Measurements from ENCODE around the gene JARID2.

JARID2 gene

DNA sequence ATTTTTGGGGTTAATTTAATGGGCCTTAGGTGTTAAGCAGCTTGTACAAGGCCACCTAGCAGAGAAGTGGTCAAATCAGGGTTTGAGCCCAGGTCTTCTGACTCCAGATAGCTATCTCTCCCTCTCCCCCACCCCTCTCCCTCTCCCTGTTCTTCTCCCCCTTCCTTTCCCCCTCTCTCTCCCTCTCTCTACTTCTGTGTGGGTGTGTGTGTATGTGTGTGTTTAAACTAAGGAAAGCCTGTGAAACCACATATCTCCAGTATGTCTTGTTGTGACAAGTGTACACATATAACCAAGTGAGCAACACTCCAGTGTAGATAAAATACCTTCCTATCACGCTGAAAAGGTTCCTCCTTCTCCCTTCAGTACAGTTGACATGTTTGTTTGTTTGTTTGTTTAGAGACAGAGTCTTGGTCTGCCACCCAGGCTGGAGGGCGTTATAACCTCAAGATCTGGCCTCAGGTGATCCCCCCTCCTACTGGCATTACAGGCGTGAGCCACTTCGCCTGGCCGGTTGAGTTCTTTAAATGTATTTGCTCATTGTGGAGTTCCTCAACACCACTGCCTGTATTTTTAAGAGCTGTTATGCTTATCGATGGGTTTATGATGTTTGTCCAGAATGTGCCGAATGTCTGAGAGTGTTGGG is 140.4 kb downstream of the JARID2 start:
- Histone ChIP-seq H3K4me3 (no peak overlapping the region), H3K27ac (no peak overlapping the region)

DNA sequence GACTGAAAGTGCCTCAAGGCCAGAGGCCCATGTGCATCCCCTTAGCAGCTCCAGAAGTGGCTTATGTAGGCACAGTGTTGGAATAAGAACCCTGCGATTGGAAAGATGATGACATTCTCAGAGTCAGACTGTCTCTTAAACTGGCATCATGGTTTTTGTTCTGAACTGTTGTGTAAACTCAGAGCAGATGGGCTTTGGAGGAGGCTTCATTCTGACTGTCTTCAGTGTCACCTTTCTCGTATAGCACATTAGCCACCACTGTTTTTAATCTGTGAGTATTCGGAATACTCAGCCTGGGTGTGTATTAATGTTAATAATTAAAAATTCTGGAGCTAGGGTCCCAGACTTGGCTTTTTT is 140.9 kb downstream of the JARID2 start:
- no peak overlapping the region for H3K4me3 ChIP-seq
- no peak overlapping the region for H3K27ac ChIP-seq

- Histone ChIP-seq H3K4me3 (no peak overlapping the region), H3K27ac (no peak overlapping the region)
Observed at GRCh38 chr6:15387118-15387517, 141.2 kb downstream of the JARID2 start.

DNA sequence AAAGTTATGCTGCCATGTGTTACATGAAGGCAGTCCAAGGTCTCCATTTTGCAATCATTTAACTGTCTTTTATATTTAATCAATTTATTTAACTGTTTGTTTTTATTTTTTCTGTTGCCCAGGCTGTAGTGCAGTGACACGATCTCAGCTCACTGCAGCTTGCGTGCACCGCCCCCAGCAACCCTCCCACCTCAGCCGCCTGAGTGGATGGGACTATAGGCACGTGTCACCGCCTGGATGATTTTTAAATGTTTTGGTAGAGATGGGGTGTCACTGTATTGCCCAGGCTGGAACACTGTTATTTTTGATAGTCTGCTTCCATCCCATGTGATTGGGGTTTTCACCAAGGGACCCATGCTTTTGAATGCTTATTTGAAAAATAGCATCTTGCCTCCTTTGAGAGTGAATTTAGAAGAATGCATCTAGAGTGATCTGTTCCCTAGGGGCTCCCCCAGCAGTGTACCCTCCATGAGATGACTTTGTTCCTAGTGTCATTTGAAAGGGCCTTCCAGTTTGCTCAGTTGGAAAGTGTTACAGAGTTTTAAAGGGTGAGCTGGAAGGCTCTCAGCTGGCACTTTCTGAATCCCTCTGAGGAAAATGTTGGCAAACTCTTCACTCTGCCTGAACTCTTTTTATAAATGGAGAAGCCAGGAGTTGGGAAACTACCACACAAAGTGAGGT is 143.4 kb downstream of the JARID2 start:
- H3K4me3 ChIP-seq: no peak overlapping the region
- no peak overlapping the region for H3K27ac ChIP-seq

DNA sequence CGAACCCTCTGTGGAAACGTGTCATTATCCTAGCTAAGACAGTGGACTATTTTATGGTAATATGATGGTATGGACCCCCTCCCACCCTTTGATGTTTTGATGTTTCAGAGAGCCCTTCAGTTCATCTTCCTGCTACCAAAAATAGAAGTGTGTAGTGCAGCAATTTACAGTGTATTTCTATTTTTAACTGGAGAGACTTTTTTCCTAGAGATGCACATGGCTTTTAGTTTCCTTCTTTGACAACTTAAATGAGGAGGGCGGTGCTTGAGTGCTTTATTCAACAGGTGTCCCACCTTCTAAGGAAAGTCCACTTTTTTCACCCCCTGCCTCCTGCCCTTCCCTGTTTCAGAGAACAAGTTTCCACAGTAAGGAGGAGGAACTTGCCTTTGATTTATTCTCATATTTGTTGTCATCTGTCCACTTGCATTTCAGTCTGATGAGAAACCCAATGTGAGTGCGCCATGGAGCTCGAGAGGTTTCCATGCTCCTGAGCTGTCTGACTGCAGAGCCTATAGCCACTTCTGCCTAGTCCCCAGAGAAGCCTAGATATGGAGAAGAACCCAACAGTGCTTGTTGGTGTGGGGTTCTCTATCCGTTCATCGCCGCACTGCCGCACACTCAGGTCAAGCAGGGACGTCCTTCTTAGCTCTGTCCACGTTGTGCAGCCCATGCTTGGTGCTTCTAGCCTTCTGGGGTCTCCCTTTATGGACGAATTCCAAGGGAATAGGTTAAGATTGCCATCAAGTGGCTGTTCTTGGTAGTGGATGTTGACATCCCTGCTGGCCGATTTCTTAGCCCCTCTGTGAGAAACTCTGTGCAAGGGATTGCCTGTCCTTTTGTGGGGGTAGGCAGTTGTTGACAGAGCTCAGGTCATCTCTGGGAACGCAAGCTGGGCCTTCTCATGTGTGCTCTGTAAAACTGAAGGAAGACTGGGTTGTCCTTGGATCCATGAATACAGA is 144.2 kb downstream of the JARID2 start:
- H3K27ac ChIP-seq: no peak overlapping the region

DNA sequence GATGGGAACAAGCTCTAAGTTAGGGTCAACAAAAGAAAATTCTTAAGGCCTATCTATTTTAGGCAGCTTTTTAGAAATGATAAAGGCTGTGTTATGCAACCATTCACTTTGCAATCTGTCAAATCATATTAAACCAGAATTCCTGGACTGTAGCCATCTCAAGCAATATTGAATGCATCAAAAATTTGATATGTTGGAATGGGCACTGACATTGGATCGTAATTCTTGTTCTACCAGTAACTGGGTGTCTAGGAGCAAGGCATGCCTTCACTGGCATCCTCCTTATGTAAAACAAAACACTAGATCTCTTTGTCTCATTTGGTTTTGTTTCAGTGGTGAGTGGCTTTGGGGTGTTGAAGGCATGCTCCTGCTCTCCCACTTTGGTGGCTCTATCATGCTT is 145.6 kb downstream of the JARID2 start:
- H3K27ac ChIP-seq: peak overlapping the region in 2 of 21 experiments; percentile 37 to 38
- no peak overlapping the region for H3K4me3 ChIP-seq

More for the DNA sequence above, 144.2 kb downstream of the JARID2 start:
- no peak overlapping the region for H3K4me3 ChIP-seq

DNA sequence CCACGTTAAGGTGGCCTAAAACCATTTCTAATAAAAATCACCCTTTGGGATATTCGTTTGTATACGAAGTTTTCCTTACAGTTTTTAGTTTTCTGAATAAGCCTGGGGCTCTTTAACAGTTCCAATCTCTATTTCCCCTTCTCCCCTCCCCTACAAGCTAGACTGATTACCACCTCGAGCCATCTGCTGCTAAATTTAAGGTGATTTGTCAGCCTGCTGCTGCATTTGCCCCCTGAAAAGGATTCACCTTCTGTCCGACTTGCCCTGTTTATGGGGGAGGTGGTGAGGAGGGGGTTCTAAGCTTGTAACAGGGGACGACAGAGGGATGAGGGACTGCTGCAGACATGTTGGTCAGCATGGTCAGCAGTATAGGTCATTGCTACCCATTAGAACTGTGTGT is 146.3 kb downstream of the JARID2 start:
- Histone ChIP-seq H3K27ac (peak overlapping the region in 2 of 21 experiments; percentile 33 to 37), H3K4me3 (no peak overlapping the region)

DNA sequence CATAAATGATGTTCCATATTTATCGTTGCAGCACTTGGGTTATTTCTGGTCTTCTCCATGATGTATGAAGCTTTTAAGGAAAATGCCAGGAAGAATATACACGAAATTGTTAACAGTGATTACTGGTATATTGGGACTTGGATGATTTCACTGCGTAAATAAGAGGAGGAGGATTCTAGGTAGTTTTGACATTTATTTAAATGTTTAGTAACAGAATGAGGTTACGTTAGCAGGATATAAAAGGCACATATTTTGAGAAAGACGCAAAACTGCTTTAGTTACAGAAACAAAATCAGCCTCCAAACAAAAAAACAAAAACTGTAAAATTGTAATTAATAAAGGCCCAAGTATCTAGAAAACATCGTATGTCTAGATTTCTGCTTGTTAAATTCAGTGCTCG is 147.7 kb downstream of the JARID2 start:
- no peak overlapping the region for H3K27ac ChIP-seq
- no peak overlapping the region for H3K4me3 ChIP-seq

GRCh38 chr6:15395087-15395486 is 149.2 kb downstream of the JARID2 start:
- Histone ChIP-seq H3K27ac (no peak overlapping the region), H3K4me3 (no peak overlapping the region)

DNA sequence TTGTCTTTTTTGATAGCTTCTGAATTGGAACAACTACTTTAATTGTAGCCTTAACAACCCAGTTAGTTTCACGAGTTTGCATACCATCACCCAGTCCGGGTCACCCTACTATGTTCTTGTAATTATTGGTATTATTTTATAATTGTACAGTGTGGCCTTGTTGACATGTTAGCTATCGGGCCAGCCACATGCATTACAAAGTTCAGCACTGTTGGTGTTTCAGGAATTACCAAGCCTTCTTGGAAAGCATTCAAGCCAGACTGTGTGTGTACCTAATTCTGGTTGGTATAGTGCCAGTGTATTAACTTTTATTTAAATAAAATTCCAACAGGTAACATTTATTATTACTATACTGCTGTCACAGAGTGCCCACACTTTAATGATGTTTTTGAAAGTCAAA is 150.9 kb downstream of the JARID2 start:
- Histone ChIP-seq H3K27ac (no peak overlapping the region), H3K4me3 (no peak overlapping the region)

DNA sequence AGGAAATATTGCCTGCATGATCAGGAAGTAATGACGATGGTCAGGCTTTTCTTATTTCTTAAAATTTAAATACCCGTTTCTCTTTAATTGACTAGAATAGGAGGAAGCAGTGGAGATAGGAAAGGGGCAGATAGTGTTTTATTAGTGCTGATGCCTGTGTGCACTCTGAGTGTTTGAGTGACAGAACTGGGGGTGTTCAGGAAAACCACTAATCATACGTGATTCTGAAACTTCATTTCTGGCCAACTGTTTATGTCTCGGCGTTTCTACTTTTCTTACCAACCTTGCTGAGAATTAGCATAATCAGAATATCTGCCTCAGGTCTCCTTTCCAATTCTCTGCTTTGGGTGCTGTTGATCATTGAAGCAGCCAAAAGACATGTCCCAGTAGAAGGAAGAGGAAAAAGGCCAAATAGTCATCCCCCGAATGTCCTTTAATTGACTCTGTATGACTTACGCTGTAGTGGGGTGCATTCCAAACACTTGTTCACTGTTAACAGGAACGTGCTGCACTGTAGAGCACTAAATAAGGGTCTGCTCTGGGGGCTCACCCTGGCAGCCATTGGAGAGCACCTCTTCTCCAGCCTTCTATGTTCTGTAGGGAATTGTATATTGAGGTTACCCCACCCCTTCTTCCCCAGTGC is 152.9 kb downstream of the JARID2 start:
- Histone ChIP-seq H3K27ac (no peak overlapping the region), H3K4me3 (no peak overlapping the region)

DNA sequence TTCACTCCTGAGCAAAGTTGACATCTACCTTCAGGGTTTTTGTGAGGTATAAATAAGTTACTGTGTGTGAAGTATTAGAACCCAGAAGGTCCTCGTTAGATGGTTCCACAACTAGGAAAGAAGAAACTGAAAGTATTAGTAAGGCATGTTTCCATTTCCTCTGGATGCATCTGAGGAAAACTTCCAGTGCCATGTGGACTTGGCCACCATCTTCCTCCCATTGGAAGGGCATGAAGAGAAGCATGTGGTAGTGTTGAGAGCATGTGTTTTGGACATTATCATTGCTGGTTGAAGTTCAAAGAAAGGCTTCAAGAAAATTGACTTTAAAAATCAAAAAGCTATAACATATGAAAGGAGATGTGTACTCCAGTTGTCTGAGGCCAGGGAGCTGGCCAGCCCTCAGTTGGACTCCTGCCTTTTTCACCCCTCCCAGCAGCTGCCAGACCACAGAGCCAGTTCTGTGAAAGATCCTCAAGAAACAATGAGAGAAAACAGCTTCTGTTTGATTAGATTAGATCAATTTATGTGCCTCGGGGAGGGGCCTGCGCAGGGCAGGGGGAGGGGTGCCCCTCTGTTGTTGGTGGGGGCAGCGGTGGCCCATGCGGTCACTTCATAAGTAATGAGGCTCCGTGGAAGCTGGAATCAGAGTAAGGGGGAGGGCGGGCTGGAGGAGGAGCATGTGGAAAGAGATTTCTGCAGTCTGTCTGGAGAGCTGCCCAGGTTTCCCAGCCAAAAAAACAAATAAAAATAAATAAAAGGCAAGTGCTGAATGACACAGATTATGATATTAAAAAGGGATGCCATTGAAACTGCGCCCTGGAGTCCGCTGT is 154.0 kb downstream of the JARID2 start:
- H3K4me3 ChIP-seq: peak overlapping the region in 1 of 7 experiments; percentile 13
- H3K27ac ChIP-seq: peak overlapping the region in 5 of 21 experiments; percentile 7 to 43 (median 9)

- peak overlapping the region in 1 of 7 experiments; percentile 13 for H3K4me3 ChIP-seq
- peak overlapping the region in 2 of 21 experiments; percentile 8 to 26 for H3K27ac ChIP-seq
Observed at GRCh38 chr6:15400572-15401004, 154.7 kb downstream of the JARID2 start.

- Histone ChIP-seq H3K27ac (no peak overlapping the region), H3K4me3 (no peak overlapping the region)
Observed at GRCh38 chr6:15401120-15401519, 155.3 kb downstream of the JARID2 start.

DNA sequence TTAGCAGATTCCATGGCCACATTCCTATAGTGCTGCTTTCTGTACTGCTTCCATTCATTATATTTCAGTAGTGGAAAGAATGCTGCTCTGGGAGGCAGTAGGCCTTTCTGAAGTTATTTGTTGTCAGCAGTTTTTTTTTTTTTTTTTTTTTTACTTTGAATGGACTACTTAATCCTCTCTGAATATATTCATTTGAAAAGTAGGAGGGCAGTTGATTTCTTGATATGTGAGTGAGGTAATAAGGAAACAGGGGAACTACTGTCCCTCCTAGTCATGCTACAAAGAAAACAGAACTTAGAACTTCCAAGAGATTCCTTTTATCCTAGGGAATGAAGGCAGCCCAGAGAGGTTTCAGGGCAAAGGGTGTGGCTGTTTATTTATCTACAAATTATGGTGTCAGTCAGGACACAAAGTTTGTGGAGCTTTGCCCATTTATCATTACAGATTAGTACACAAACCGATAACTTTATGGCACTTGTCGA is 155.9 kb downstream of the JARID2 start:
- Histone ChIP-seq H3K27ac (peak overlapping the region in 1 of 21 experiments; percentile 1), H3K4me3 (no peak overlapping the region)

- no peak overlapping the region for H3K4me3 ChIP-seq
- H3K27ac ChIP-seq: peak overlapping the region in 1 of 21 experiments; percentile 49
Observed at GRCh38 chr6:15402406-15403045, 156.7 kb downstream of the JARID2 start.

DNA sequence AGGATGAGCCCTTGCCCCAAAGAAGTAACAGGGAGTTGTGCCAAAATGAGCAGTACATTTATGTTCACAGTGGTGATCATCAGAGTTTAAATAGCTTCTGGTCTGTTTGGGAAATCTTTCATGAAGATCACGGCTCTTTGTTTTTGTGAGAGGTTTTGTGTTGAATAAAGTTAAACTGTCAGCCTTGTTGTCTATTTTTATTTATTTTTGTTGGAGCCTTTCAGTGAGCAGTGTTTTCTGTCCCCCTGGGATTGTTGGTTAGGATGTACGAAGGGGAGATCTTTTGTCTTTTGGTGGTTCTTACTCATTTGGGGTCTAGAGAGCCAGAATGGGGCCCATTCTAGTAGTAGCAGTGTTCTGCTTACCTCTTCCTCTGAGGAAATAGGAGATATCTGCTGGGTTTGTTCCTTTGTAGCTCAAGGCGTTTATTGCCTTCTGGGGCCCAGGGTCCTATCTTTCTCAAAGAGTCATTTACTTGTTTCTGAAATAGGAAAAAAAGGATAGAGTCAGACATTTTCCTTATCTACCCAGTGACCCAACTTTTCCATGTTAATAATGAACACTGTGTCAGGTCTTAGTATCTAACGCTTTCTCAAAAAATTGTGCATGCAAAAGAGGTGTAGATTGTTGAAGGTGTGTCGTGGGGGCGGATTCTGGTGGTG is 157.4 kb downstream of the JARID2 start:
- H3K27ac ChIP-seq: peak overlapping the region in 1 of 21 experiments; percentile 49
- no peak overlapping the region for H3K4me3 ChIP-seq

- Histone ChIP-seq H3K4me3 (no peak overlapping the region), H3K27ac (no peak overlapping the region)
Observed at GRCh38 chr6:15404685-15404980, 158.8 kb downstream of the JARID2 start.

All from skin epidermis (tissue), 12 donors.